Upper lobe of left lung (tissue), 4 donors: ENCODE measurements around the gene TRPC3.

Source experiments
- CTCF ChIP-seq, 6 experiments: fragments of 450-650 bp in 4 of 6; fragments of 200-600 bp in 2 of 6; sonication (generic) in 2 of 6; IDR thresholded peaks; one replicate each; pipeline ENCODE4 v1.5.1; 2016 to 2019; ENCODE audit warnings: antibody characterized with exemption in 6 of 6
- POLR2AphosphoS5 ChIP-seq, 2 donors: sonication (generic); formaldehyde crosslinking; IDR thresholded peaks; one replicate each; pipeline ENCODE4 v1.5.1; 2017; ENCODE audit warnings: antibody characterized with exemption in 2 of 2

- TF ChIP-seq POLR2AphosphoS5 (IDR thresholded peaks at IDR 0.05) (no peak), CTCF (IDR thresholded peaks at IDR 0.05) (no peak)
These were observed 74.7 kb downstream of the TRPC3 start for GRCh38 chr4:121877041-121877773.
